Progenitor cell of endocrine pancreas (in vitro differentiated cells): ENCODE measurements around the gene RBMS2. TPM values are rescaled to one million over a fixed set of nuclear protein-coding genes. Genes with fewer than 3 reads are reported as not detected.

Experiments used
- DNase-seq: peaks from one replicate; pipeline ENCODE4 v3.0.0; 2021; ENCODE audit warnings: low spot score; ENCODE audit not compliant: unreplicated experiment
- H3K27ac Mint-ChIP-seq: 2 replicates; pipeline ENCODE4 v1.8.0; 2021; ENCODE audit warnings: mild to moderate bottlenecking, moderate library complexity, mixed read lengths
- H3K27me3 Mint-ChIP-seq: 2 replicates; pipeline ENCODE4 v1.8.0; 2021; ENCODE audit warnings: mixed read lengths
- H3K36me3 Mint-ChIP-seq: 2 replicates; pipeline ENCODE4 v1.8.0; 2022; ENCODE audit warnings: mixed read lengths; ENCODE audit not compliant: insufficient read depth
- H3K4me1 Mint-ChIP-seq: 2 replicates; pipeline ENCODE4 v1.8.0; 2021; ENCODE audit warnings: low read depth, mixed read lengths
- H3K4me3 Mint-ChIP-seq: 2 replicates; pipeline ENCODE4 v1.8.0; 2021; ENCODE audit warnings: low read depth, mild to moderate bottlenecking, moderate library complexity, mixed read lengths
- H3K9me3 Mint-ChIP-seq: 2 replicates; pipeline ENCODE4 v1.8.0; 2021; ENCODE audit warnings: low read depth, mixed read lengths
- total RNA-seq: library from RNA; stranded (reverse); gene quantifications from 2 replicates; pipeline ENCODE4 v1.2.1, GENCODE V29; 2021
- TF ChIP-seq, protein P1 (sequence below): fragments of 200-600 bp; sonication (generic); IDR thresholded peaks from one replicate; pipeline ENCODE4 v1.5.0; 2021; ENCODE audit warnings: antibody characterized with exemption, mild to moderate bottlenecking; ENCODE audit not compliant: unreplicated experiment

Gene RBMS2
- total RNA-seq, 1 donor from 2014 or later: 65.9 TPM

DNA sequence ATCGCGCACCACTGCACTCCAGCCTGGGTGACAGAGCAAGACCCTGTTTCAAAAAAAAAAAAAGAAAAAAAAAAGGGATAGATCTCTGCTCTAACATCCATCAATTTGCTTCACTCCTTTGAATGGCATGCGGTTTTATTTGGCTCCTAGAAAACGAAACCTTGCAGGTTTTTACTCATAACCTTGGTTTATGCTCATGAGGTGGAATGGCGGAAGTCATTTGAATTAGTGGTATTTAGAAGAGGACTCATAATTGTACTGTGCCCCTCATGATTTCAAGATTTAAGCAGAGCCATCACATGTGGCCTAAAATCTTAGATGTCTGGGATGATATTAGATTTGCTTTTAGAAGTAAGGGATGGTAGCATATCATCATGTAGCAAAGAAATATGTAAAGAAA, 29.4 kb downstream of the RBMS2 start:
- Mint-ChIP-seq H3K36me3 (no peaks in the 10 kb centered on the region), H3K4me3 (no peak overlapping the region), H3K9me3 (no peaks in the 10 kb centered on the region), H3K4me1 (no peaks in the 10 kb centered on the region), H3K27ac (no peak overlapping the region), H3K27me3 (no peaks in the 10 kb centered on the region)
- TF ChIP-seq, protein P1, sequence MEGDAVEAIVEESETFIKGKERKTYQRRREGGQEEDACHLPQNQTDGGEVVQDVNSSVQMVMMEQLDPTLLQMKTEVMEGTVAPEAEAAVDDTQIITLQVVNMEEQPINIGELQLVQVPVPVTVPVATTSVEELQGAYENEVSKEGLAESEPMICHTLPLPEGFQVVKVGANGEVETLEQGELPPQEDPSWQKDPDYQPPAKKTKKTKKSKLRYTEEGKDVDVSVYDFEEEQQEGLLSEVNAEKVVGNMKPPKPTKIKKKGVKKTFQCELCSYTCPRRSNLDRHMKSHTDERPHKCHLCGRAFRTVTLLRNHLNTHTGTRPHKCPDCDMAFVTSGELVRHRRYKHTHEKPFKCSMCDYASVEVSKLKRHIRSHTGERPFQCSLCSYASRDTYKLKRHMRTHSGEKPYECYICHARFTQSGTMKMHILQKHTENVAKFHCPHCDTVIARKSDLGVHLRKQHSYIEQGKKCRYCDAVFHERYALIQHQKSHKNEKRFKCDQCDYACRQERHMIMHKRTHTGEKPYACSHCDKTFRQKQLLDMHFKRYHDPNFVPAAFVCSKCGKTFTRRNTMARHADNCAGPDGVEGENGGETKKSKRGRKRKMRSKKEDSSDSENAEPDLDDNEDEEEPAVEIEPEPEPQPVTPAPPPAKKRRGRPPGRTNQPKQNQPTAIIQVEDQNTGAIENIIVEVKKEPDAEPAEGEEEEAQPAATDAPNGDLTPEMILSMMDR: no peak
- DNase-seq: no peak

DNA sequence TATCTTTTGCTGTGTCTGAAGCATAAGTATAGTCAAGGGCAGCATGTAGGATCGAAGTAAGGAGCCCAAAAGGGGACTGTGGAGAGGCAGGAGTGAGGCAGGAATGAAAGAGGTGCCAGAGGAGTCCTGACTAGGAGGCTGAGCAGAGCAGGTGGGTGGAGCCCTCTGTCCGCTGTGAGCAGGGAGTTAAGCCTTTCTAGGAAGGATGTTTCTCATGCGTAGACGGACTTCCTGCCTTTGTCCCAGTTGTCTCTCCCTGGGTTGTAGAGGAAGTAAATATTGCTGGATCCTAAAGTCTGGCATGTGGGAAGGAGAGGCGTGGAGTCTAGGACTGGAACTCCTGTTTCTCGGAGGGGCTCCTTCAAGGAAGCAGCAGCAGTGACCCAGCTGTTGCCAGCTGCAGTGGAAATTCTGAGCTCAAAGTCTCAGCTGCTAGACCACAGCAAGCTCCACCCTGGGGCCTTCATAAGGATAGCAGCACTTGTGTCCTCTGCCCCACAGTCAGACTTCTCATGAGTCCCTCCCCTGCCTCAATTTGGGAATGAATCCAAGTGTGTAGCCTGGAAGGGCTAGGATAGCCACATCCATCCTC, 44.0 kb downstream of the RBMS2 start:
- Mint-ChIP-seq H3K4me1 (no peaks in the 10 kb centered on the region), H3K27ac (no peak overlapping the region), H3K27me3 (no peaks in the 10 kb centered on the region), H3K36me3 (peaks cover 10% of the 10 kb centered on the region), H3K4me3 (no peak overlapping the region), H3K9me3 (no peaks in the 10 kb centered on the region)
- TF ChIP-seq, protein P1: no peak
- DNase-seq: no peak

DNA sequence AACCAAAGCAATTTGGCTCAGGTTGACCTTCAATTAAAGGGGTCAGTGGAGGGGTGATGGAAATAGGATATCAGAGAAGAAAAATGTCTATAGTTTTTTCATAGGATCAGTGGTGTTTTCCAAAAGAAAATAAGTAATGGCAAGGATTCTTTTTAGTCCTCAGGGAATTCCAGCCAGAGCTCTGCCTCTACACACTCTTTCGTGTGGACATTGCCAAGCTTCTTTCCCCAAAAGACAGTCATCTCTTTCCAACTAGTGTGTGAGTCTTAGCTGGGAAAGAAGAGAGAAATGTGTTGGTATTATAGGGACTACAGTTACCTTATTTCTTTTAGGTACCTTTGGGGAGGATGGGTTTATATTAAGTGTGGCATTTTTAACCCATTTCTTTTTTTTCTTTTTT, 46.5 kb downstream of the RBMS2 start:
- H3K27me3 Mint-ChIP-seq: no peaks in the 10 kb centered on the region
- no peak for DNase-seq
- H3K9me3 Mint-ChIP-seq: no peaks in the 10 kb centered on the region
- TF ChIP-seq, protein P1: no peak
- no peak overlapping the region for H3K4me3 Mint-ChIP-seq
- peaks cover 10% of the 10 kb centered on the region for H3K36me3 Mint-ChIP-seq
- H3K27ac Mint-ChIP-seq: no peak overlapping the region
- no peaks in the 10 kb centered on the region for H3K4me1 Mint-ChIP-seq

DNA sequence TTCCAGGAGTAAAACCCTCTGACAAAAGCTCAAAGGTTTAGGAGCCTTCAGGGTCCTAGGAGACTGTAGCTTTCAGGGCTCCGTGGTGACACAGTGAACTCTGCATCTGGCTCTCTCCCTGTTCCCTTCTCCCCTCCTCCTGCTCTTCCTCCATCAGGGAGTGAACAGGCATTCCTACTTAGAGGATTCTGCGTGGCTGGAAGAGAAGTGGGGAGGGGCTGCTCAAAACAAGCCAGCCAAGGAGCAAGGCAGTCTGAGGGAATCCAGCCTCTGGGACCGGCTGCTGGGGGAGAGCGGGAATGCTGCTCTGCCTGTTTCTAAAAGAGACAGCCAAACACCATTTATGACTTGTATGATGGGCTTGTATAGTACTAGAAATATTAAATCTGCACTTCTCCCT, 49.5 kb downstream of the RBMS2 start:
- no peaks in the 10 kb centered on the region for H3K9me3 Mint-ChIP-seq
- peaks cover 8% of the 10 kb centered on the region for H3K36me3 Mint-ChIP-seq
- H3K4me3 Mint-ChIP-seq: no peak overlapping the region
- H3K27me3 Mint-ChIP-seq: no peaks in the 10 kb centered on the region
- H3K27ac Mint-ChIP-seq: no peak overlapping the region
- DNase-seq: no peak
- TF ChIP-seq, protein P1: no peak
- no peaks in the 10 kb centered on the region for H3K4me1 Mint-ChIP-seq

DNA sequence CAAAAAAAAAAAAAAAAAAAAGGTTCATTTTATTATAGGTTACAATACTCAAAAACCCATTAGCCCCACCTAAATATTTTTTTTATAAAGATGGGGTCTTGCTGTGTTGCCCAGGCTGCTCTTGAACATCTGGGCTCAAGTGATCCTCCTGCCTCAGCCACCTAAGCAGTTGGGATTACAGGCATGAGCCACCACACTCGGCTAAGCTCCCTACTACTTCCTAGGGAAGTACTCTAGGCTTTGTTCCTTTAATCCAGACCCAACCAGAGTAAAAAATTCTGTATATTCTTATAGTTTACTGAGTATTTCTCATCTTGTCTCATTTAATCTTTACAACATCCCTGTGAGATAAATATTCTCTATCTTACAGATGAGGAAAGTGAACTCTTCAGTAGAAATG, 50.7 kb downstream of the RBMS2 start:
- Mint-ChIP-seq H3K36me3 (peaks cover 7% of the 10 kb centered on the region), H3K4me1 (no peaks in the 10 kb centered on the region), H3K27me3 (no peaks in the 10 kb centered on the region), H3K4me3 (no peak overlapping the region), H3K27ac (no peak overlapping the region), H3K9me3 (no peaks in the 10 kb centered on the region)
- DNase-seq: no peak
- TF ChIP-seq, protein P1: no peak
